GM21390 (cell line): Measurements from ENCODE around the gene TGM4.

Experiments used
- ATAC-seq: cut with Tn5 transposase; IDR thresholded peaks from one replicate; pipeline ENCODE4 v1.9.1; 2021; ENCODE audit not compliant: unreplicated experiment

TGM4 gene

DNA sequence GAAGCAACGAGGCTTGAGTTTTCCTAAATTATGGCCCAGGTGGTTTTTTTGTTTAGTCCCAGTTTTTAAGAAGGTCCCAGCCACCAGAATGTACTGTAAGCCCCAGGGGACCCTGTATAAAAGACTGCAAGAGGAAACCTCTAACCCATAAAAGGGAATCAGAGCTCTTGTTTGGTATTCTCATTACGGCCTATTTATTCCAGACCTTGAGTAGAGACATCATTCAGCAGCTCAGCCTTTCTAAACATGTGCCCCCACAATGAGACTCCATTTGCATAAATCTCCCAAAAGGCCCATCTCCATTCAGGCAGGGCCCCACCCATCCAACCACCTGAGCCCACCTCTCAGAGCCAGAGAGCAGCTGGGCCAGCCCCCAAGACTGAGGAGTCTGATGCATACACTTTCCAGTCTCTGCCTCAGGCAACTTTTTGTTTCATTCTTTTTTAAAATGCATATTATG lies 75.9 kb downstream of the TGM4 start:
- no peak for ATAC-seq

DNA sequence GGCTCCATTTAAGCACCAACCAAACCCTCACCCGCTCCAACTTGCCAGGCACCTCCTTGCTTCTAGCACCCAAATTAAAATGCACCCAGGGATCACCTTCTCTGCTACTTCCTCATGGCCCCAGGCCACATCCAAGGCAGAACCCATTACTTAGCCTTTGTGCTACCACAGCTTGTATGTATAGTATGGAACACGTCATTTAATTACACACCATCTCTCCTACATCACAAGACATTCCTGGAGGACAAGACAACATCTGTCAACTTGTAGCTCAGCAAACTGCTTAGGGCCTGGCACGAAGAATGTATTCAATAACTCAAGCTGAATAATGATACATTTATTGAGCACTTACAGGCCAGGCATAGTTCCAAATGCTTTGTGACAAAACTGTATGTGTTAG lies 78.3 kb downstream of the TGM4 start:
- no peak for ATAC-seq

GRCh38 chr3:44954304-44954703 lies 79.9 kb downstream of the TGM4 start:
- no peak for ATAC-seq

GRCh38 chr3:44954962-44955361 lies 80.6 kb downstream of the TGM4 start:
- peak; percentile 67 for ATAC-seq

DNA sequence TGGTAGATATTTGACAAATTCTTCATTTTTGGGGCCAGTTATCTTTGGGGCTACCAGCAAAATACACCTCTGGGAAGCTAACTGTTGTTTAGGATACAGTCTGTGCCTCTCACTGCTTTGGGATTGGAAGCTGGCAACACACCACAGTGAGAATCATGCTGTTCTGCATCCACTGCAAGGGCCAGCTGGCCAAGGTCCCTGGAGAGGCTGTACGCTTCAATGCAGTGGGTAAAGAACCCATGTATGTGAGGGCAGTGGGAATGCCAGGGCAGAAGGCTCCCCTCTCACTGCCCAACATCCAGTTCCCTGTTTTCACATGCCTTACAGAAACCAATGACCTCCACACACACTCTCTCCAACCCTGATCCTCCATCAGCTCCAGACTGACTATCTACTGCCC lies 81.5 kb downstream of the TGM4 start:
- ATAC-seq: no peak

GRCh38 chr3:44957986-44958385 lies 83.6 kb downstream of the TGM4 start:
- no peak for ATAC-seq

- no peak for ATAC-seq
Observed at GRCh38 chr3:44958386-44958785, 84.0 kb downstream of the TGM4 start.

- peak; percentile 55 for ATAC-seq
Observed at GRCh38 chr3:44960387-44961026, 86.1 kb downstream of the TGM4 start.

GRCh38 chr3:44961888-44962287 lies 87.5 kb downstream of the TGM4 start:
- no peak for ATAC-seq

DNA sequence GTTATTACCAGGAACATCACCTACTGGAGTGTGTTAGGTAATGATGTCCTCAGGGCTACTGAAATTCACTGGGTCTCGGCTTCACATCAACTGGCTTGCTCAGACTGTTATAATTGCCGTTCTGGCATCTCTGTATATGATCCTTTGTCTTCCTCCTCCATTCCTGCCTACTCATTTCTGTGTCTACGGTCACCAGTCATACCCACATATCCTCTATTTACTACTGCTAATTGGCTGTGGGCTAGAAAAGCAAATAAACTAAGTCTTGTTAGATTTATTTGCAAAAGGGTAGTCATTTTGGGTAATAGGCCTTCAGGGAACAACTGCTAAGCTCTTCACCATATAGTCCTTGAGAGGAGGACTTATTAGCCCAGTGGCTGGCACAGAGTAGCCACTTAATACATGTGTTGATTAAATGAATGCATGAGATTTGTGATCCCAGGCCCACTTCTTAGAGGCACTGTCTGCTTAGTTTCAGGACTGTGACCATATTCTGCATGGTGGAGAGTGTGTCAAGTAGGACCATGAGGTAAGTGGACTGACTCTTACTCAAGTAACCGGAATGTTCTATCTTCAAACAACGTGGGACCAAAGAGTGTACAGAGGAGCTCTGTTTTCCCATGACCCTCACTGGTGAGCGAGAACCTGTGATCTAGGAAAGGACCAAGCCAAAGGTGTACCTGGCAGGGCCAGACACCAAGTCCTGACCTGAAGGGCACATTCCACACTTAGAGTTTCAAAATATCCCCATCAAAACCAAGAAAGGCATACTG lies 88.4 kb downstream of the TGM4 start:
- no peak for ATAC-seq

DNA sequence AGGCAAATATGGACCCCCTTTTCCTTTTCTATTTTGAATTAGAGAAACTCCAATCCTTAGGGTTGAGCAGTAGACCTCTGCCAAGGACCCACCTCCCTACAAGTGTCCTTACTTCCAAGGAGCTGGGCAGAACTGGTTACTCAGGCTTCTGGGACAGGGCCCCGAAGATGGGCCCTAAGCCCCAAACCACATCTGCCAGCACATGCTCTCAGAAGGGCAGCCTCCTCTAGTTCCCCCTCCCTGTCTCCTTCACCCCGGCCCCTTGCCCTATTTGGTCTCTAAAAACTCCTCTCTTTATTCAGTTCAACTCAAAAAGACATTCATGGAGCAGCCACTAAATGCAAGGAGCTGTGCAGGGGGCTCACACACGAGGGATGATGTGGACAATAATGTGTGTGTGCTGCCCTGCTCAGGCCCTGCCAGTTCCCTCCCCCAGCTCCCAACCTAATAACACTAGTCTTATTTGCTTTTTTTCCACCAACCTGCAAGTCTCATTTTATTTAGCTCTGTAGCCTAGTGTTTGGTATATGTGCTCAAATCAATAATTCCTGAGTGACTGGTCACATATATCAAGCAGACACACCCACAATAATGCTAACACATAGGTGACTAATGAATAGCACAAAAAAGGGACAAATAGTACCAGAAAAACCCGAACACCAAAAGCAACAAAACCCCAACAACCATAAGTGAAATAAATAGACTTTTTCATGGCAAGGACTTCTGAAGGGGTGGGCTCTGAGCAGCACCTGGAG lies 89.3 kb downstream of the TGM4 start:
- no peak for ATAC-seq
